HepG2 (cell line): ENCODE data around the gene C22orf39.

Source experiments
- HNRNPL ChIP-seq: fragments of 200-400 bp; formaldehyde crosslinking; IDR thresholded peaks from 2 replicates; pipeline ENCODE4 v1.6.1; 2017; ENCODE audit warnings: mild to moderate bottlenecking, low read depth, low read length
- NR2C2 ChIP-seq: sonication (generic); formaldehyde crosslinking; IDR thresholded peaks from 2 replicates; pipeline ENCODE4 v1.4.0; 2020; ENCODE audit warnings: missing genetic modification reagents, mild to moderate bottlenecking, moderate library complexity, borderline replicate concordance
- PATZ1 ChIP-seq: sonication (generic); formaldehyde crosslinking; IDR thresholded peaks from 2 replicates; pipeline ENCODE4 v1.4.0; 2020; ENCODE audit warnings: missing genetic modification reagents

DNA sequence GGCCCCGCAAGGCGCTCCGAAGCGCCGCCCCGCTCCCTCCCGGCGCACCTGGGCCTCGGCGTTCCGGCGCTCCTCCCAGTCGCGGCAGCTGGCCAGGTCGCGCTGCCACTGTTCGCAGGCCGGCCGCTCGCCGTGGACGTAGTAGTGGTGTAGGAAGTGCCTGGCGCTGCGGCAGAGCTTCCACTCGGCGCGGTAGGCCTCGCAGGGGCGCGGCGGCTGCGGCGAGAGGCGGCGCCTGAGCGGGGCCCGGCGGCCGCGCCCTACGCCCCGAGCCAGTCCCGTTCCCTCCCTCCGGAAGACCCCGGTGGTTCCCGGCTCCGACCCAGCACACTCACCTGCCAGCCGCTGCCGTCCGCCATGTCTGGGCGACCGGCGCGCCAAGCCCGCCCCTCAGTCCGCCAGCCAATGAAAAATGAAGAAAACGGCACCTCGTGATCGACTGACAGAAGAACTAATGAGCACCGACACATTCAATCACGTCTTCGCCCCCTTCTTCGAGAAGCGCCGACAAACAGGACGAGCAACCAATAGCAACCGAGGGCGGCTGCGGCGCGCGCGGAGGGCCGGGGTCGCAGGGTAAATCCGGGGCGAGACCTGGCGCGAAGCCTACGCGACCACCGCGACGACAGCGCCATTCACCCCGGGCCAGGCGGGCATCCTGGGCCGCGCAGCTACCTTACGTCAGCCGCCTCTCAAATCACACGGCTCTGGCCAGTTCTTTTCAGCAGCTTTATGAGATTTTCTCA lies at the start of gene C22orf39:
- no peak for TF ChIP-seq HNRNPL
- TF ChIP-seq NR2C2 (CRISPR knock-in tag): peak; percentile 89
- no peak for TF ChIP-seq PATZ1 (CRISPR knock-in tag)
